ENCODE results near the gene CFAP69. TPM values are rescaled to one million over a fixed set of nuclear protein-coding genes. Genes with fewer than 3 reads are reported as not detected.
"Not testable (repeated sequence)": the region's sequence is repeated elsewhere in the genome, so short reads cannot be mapped to it uniquely, and the experiment has no call there.

Gene CFAP69
- total RNA-seq, 1 donor, result 0.42 TPM

DNA sequence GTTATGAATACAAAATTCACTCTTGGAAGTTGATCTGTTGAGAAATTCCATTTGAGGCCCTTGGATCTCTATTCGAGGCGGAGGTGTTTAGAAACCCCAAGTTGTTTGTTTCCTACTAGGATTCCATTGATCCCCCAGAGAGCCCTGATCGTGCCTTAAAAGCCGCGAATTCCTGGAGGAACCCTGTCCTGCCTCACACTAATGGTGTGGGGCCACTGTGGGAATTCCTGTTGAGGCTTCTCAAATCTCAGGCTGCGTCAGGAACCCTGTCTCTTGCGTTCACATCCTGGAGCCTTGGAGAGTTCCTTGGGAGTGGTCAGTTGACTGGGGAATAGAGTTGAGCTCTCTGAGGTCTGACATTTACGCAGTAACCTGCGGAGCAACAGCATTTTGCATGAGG lies 1.2 kb downstream of the CFAP69 start:
- Histone ChIP-seq H3K27me3 (ENCODE audit: insufficient read depth, low read length) (peaks cover 32% of the 10 kb centered on the region), H3K4me3 (ENCODE audit: low read length) (no peak overlapping the region), H3K9me3 (ENCODE audit: low read depth, low read length) (no peaks in the 10 kb centered on the region), H3K4me1 (ENCODE audit: insufficient read depth, low read length) (peaks cover 17% of the 10 kb centered on the region)

DNA sequence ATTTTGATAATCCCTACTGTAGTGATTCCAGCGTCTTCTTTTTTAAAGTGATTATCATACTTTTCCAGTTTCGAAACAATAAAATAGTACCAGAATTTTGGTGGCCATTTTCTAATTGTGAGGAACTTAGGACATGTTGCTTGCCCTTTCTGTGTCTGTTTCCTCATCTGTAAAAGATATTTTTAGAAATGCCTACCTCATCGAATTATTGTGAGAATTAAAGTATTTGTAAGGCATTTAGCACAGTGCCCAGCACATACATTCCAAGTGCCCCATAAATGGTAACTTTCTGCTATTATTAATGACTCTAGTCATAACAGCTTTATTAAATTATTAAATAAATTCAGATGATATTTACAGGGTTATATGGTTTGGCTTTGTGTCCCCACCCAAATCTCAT lies 3.7 kb downstream of the CFAP69 start:
- H3K4me3 ChIP-seq (ENCODE audit: low read length), result no peak overlapping the region
- H3K9me3 ChIP-seq (ENCODE audit: low read depth, low read length), result no peaks in the 10 kb centered on the region
- peaks cover 32% of the 10 kb centered on the region for H3K27me3 ChIP-seq (ENCODE audit: insufficient read depth, low read length)
- H3K4me1 ChIP-seq (ENCODE audit: insufficient read depth, low read length), result peaks cover 17% of the 10 kb centered on the region

GRCh38 chr7:90250601-90251303 lies 5.8 kb downstream of the CFAP69 start:
- no peak overlapping the region for H3K4me3 ChIP-seq (ENCODE audit: low read length)
- peaks cover 18% of the 10 kb centered on the region for H3K27me3 ChIP-seq (ENCODE audit: insufficient read depth, low read length)
- H3K9me3 ChIP-seq (ENCODE audit: low read depth, low read length), result no peaks in the 10 kb centered on the region
- peaks cover 5% of the 10 kb centered on the region for H3K4me1 ChIP-seq (ENCODE audit: insufficient read depth, low read length)

- peaks cover 18% of the 10 kb centered on the region for H3K27me3 ChIP-seq (ENCODE audit: insufficient read depth, low read length)
- no peaks in the 10 kb centered on the region for H3K9me3 ChIP-seq (ENCODE audit: low read depth, low read length)
- no peak overlapping the region for H3K4me3 ChIP-seq (ENCODE audit: low read length)
- H3K4me1 ChIP-seq (ENCODE audit: insufficient read depth, low read length), result no peaks in the 10 kb centered on the region
Observed at GRCh38 chr7:90251304-90251635, 6.3 kb downstream of the CFAP69 start.

DNA sequence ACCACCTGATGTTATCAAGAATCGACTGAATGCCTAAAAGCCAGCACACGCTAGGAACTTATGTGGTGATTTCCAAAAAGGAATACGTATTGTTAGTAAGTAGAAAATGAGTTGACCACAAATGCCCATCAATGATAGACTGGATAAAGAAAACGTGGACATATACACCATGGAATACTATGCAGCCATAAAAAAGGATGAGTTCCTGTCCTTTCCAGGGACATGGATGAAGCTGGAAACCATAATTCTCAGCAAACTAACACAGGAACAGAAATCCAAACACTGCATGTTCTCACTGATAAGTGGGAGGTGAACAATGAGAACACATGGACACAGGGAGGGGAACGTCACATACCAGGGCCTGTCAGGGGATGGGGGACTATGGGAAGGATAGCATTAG lies 11.0 kb downstream of the CFAP69 start:
- H3K9me3 ChIP-seq (ENCODE audit: low read depth, low read length); H3K4me1 ChIP-seq (ENCODE audit: insufficient read depth, low read length); H3K4me3 ChIP-seq (ENCODE audit: low read length): not testable (repeated sequence)
- H3K27me3 ChIP-seq (ENCODE audit: insufficient read depth, low read length), result peaks cover 13% of the 10 kb centered on the region

- no peaks in the 10 kb centered on the region for H3K9me3 ChIP-seq (ENCODE audit: low read depth, low read length)
- peaks cover 16% of the 10 kb centered on the region for H3K27me3 ChIP-seq (ENCODE audit: insufficient read depth, low read length)
- no peak overlapping the region for H3K4me3 ChIP-seq (ENCODE audit: low read length)
- no peaks in the 10 kb centered on the region for H3K4me1 ChIP-seq (ENCODE audit: insufficient read depth, low read length)
Observed at GRCh38 chr7:90256778-90257177, 11.8 kb downstream of the CFAP69 start.

GRCh38 chr7:90261441-90261840 lies 16.5 kb downstream of the CFAP69 start:
- H3K9me3 ChIP-seq (ENCODE audit: low read depth, low read length), result no peaks in the 10 kb centered on the region
- no peaks in the 10 kb centered on the region for H3K4me1 ChIP-seq (ENCODE audit: insufficient read depth, low read length)
- H3K4me3 ChIP-seq (ENCODE audit: low read length), result no peak overlapping the region
- H3K27me3 ChIP-seq (ENCODE audit: insufficient read depth, low read length), result peaks cover 15% of the 10 kb centered on the region

- no peaks in the 10 kb centered on the region for H3K4me1 ChIP-seq (ENCODE audit: insufficient read depth, low read length)
- no peak overlapping the region for H3K4me3 ChIP-seq (ENCODE audit: low read length)
- H3K9me3 ChIP-seq (ENCODE audit: low read depth, low read length), result no peaks in the 10 kb centered on the region
- peaks cover 15% of the 10 kb centered on the region for H3K27me3 ChIP-seq (ENCODE audit: insufficient read depth, low read length)
Observed at GRCh38 chr7:90262438-90262837, 17.5 kb downstream of the CFAP69 start.

- H3K4me3 ChIP-seq (ENCODE audit: low read length), result no peak overlapping the region
- no peaks in the 10 kb centered on the region for H3K4me1 ChIP-seq (ENCODE audit: insufficient read depth, low read length)
- H3K27me3 ChIP-seq (ENCODE audit: insufficient read depth, low read length), result peaks cover 8% of the 10 kb centered on the region
- no peaks in the 10 kb centered on the region for H3K9me3 ChIP-seq (ENCODE audit: low read depth, low read length)
Observed at GRCh38 chr7:90266808-90267207, 21.8 kb downstream of the CFAP69 start.

- peaks cover 8% of the 10 kb centered on the region for H3K27me3 ChIP-seq (ENCODE audit: insufficient read depth, low read length)
- no peaks in the 10 kb centered on the region for H3K4me1 ChIP-seq (ENCODE audit: insufficient read depth, low read length)
- no peak overlapping the region for H3K4me3 ChIP-seq (ENCODE audit: low read length)
- H3K9me3 ChIP-seq (ENCODE audit: low read depth, low read length), result no peaks in the 10 kb centered on the region
Observed at GRCh38 chr7:90267263-90267858, 22.4 kb downstream of the CFAP69 start.

DNA sequence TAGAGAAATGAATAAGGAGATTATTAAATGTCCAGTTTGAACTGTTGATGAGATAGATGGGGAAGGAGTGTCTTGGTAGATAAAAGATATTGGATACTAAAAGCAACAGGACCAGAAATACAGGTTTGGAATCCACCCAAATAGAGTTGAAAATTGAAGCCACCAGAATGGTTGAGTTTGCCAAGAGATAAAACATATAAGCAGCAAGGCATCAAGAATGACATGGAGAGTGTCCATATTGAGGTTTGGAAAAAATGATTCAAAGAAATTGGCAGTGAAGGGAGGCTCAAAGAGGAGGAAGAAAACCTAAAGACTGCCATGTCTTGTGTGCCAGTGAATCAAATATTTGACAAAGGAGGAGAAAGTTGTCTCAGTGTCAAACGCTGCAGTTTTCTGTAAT lies 24.2 kb downstream of the CFAP69 start:
- no peak overlapping the region for H3K4me3 ChIP-seq (ENCODE audit: low read length)
- H3K4me1 ChIP-seq (ENCODE audit: insufficient read depth, low read length), result no peaks in the 10 kb centered on the region
- peaks cover 2% of the 10 kb centered on the region for H3K27me3 ChIP-seq (ENCODE audit: insufficient read depth, low read length)
- H3K9me3 ChIP-seq (ENCODE audit: low read depth, low read length), result no peaks in the 10 kb centered on the region

- Histone ChIP-seq H3K4me1 (ENCODE audit: insufficient read depth, low read length) (no peaks in the 10 kb centered on the region), H3K4me3 (ENCODE audit: low read length) (no peak overlapping the region), H3K27me3 (ENCODE audit: insufficient read depth, low read length) (peaks cover 2% of the 10 kb centered on the region), H3K9me3 (ENCODE audit: low read depth, low read length) (no peaks in the 10 kb centered on the region)
Observed at GRCh38 chr7:90270431-90271178, 25.6 kb downstream of the CFAP69 start.

GRCh38 chr7:90271753-90272152 lies 26.8 kb downstream of the CFAP69 start:
- Histone ChIP-seq H3K27me3 (ENCODE audit: insufficient read depth, low read length) (no peaks in the 10 kb centered on the region), H3K4me3 (ENCODE audit: low read length) (no peak overlapping the region), H3K4me1 (ENCODE audit: insufficient read depth, low read length) (no peaks in the 10 kb centered on the region), H3K9me3 (ENCODE audit: low read depth, low read length) (no peaks in the 10 kb centered on the region)

DNA sequence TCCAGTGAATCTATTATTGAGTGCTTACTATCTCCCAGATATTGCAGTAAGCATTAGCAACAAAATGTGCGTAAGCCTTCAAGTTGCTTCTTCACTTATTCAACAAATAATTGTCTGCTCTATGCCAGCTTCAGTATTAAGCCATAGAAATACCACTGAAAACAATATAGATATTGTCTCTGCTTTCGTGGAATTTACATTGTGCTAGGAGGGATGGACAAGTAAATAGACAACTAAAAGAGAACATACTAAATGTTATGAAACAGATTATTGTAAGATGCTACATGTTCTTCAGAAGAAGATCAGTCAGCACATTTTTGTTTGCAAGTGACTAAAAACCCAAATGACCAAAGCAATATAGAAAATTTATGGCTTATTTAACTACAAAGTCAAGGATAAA lies 27.3 kb downstream of the CFAP69 start:
- Histone ChIP-seq H3K4me3 (ENCODE audit: low read length) (no peak overlapping the region), H3K27me3 (ENCODE audit: insufficient read depth, low read length) (no peaks in the 10 kb centered on the region), H3K4me1 (ENCODE audit: insufficient read depth, low read length) (no peaks in the 10 kb centered on the region), H3K9me3 (ENCODE audit: low read depth, low read length) (no peaks in the 10 kb centered on the region)

GRCh38 chr7:90274161-90274560 lies 29.2 kb downstream of the CFAP69 start:
- Histone ChIP-seq H3K4me1 (ENCODE audit: insufficient read depth, low read length) (no peaks in the 10 kb centered on the region), H3K4me3 (ENCODE audit: low read length) (no peak overlapping the region), H3K9me3 (ENCODE audit: low read depth, low read length) (no peaks in the 10 kb centered on the region), H3K27me3 (ENCODE audit: insufficient read depth, low read length) (no peaks in the 10 kb centered on the region)
